Measurements from ENCODE around the gene MPL. TPM values are rescaled to one million over a fixed set of nuclear protein-coding genes. Genes with fewer than 3 reads are reported as not detected.

The MPL gene
- total and polyA plus RNA-seq, 2 of the 13 experiments (the other 11 are each of a cell fraction or from before 2014, with no cell fraction given), result not detected

DNA sequence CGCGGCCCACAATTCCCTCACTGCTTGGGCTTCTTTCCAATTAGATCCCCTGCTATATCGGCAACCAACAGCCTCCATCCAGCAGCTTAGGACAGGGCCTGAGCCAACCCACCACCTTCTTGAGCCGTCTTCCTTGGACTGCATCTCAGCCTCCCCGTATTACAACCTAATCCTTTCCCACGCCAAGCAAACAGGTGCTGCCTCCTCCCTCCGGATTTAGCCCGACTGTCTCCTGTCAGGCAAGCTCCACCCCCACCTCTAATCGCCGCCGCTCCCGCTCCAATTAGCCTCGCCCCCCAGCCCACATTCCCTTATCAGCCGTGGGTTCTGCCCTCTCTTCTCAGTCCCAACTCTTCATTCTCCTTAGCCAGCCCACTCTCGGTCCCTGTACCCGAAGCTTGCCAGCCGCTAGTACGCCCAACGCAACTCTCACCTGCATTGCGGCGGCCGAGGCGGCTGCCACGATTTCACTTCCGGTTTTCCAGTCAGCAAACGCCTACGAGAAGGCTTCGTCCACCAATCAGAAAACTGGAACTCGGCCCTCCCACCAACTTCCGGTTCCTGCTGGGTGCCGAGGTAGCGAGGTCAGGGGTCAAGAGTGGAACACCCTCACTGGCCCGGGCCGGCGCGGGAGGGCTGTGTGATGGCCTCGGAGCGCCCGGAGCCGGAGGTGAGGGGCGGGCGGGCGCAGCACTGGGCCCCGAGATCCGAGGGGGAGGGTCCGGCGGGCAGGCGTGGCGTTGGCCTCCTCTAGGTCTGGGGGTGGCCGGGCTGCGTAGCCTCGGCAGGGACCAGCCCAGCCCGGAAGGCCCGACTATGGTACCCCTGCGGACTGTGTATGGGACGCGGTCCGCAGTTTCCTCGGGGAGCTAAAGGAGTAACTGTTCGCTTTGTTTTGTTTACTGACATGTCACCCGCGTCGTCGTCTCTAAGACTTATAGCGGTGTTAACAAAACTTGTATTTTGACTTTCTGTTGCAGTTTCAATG is 52.0 kb downstream of the MPL start, which contains the start of the genes MED8 and SZT2 (continued):
- TF ChIP-seq, protein P1, sequence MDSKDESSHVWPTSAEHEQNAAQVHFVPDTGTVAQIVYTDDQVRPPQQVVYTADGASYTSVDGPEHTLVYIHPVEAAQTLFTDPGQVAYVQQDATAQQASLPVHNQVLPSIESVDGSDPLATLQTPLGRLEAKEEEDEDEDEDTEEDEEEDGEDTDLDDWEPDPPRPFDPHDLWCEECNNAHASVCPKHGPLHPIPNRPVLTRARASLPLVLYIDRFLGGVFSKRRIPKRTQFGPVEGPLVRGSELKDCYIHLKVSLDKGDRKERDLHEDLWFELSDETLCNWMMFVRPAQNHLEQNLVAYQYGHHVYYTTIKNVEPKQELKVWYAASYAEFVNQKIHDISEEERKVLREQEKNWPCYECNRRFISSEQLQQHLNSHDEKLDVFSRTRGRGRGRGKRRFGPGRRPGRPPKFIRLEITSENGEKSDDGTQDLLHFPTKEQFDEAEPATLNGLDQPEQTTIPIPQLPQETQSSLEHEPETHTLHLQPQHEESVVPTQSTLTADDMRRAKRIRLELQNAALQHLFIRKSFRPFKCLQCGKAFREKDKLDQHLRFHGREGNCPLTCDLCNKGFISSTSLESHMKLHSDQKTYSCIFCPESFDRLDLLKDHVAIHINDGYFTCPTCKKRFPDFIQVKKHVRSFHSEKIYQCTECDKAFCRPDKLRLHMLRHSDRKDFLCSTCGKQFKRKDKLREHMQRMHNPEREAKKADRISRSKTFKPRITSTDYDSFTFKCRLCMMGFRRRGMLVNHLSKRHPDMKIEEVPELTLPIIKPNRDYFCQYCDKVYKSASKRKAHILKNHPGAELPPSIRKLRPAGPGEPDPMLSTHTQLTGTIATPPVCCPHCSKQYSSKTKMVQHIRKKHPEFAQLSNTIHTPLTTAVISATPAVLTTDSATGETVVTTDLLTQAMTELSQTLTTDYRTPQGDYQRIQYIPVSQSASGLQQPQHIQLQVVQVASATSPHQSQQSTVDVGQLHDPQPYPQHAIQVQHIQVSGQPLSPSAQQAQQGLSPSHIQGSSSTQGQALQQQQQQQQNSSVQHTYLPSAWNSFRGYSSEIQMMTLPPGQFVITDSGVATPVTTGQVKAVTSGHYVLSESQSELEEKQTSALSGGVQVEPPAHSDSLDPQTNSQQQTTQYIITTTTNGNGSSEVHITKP (CRISPR knock-in tag; IDR thresholded peaks at IDR 0.05; ENCODE audit: low read depth), result no peak
- TF ChIP-seq RFX3 (CRISPR knock-in tag; IDR thresholded peaks at IDR 0.05) (no peak), JUNB (CRISPR knock-in tag; IDR thresholded peaks at IDR 0.05; ENCODE audit: borderline replicate concordance) (peak; percentile 47; the same call in 1 of the 2 replicates), CEBPG (CRISPR knock-in tag; IDR thresholded peaks at IDR 0.05) (peak; percentile 80), ELF4 (CRISPR knock-in tag; IDR thresholded peaks at IDR 0.05; ENCODE audit: borderline replicate concordance) (peak; percentile 93), FOXA3 (CRISPR knock-in tag; IDR thresholded peaks at IDR 0.05) (peak; percentile 37), ZIK1 (CRISPR knock-in tag; IDR thresholded peaks at IDR 0.05; ENCODE audit: borderline replicate concordance, low read depth) (no peak), ZSCAN20 (CRISPR knock-in tag; IDR thresholded peaks at IDR 0.05; ENCODE audit: borderline replicate concordance) (0 out of 2 replicates have a peak, but pooled peaks have one; percentile 52), PHB2 (IDR thresholded peaks at IDR 0.05; ENCODE audit: partially characterized antibody) (no peak), ZNF564 (CRISPR knock-in tag; IDR thresholded peaks at IDR 0.05) (peak; percentile 24; the same call in 1 of the 2 replicates), FOXK2 (IDR thresholded peaks at IDR 0.05) (no peak), FOXK1 (CRISPR knock-in tag; IDR thresholded peaks at IDR 0.05; ENCODE audit: borderline replicate concordance, low read depth) (no peak; the same call in 1 of the 2 replicates)
- TF ChIP-seq, protein P2, sequence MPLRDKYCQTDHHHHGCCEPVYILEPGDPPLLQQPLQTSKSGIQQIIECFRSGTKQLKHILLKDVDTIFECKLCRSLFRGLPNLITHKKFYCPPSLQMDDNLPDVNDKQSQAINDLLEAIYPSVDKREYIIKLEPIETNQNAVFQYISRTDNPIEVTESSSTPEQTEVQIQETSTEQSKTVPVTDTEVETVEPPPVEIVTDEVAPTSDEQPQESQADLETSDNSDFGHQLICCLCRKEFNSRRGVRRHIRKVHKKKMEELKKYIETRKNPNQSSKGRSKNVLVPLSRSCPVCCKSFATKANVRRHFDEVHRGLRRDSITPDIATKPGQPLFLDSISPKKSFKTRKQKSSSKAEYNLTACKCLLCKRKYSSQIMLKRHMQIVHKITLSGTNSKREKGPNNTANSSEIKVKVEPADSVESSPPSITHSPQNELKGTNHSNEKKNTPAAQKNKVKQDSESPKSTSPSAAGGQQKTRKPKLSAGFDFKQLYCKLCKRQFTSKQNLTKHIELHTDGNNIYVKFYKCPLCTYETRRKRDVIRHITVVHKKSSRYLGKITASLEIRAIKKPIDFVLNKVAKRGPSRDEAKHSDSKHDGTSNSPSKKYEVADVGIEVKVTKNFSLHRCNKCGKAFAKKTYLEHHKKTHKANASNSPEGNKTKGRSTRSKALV (CRISPR knock-in tag; IDR thresholded peaks at IDR 0.05), result 0 out of 2 replicates have a peak, but pooled peaks have one; percentile 11
- TF ChIP-seq, protein P3, sequence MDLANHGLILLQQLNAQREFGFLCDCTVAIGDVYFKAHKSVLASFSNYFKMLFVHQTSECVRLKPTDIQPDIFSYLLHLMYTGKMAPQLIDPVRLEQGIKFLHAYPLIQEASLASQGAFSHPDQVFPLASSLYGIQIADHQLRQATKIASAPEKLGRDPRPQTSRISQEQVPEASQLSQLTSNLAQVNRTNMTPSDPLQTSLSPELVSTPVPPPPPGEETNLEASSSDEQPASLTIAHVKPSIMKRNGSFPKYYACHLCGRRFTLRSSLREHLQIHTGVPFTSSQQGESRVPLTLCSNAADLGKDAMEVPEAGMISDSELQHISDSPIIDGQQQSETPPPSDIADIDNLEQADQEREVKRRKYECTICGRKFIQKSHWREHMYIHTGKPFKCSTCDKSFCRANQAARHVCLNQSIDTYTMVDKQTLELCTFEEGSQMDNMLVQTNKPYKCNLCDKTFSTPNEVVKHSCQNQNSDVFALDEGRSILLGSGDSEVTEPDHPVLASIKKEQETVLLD (CRISPR knock-in tag; IDR thresholded peaks at IDR 0.05; ENCODE audit: low read depth), result 0 out of 2 replicates have a peak, but pooled peaks have one; percentile 61
- TF ChIP-seq, protein P4, sequence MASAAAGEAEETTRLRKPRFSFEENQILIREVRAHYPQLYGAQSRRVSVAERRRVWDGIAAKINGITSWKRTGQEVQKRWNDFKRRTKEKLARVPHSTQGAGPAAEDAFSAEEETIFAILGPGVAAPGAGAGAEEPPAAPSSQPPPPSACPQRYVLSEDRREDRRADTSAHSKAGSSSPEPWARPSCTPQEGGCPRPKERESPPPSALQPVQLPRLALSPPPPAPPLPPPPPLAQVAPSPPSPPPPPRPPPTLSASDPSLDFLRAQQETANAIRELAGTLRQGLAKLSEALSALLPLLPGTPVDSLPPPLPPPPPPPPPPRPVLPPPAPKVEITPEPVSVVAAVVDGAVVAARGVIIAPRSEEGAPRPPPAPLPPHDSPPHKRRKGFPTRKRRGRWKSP (CRISPR knock-in tag; IDR thresholded peaks at IDR 0.05), result peak; percentile 74
- TF ChIP-seq, protein P5, sequence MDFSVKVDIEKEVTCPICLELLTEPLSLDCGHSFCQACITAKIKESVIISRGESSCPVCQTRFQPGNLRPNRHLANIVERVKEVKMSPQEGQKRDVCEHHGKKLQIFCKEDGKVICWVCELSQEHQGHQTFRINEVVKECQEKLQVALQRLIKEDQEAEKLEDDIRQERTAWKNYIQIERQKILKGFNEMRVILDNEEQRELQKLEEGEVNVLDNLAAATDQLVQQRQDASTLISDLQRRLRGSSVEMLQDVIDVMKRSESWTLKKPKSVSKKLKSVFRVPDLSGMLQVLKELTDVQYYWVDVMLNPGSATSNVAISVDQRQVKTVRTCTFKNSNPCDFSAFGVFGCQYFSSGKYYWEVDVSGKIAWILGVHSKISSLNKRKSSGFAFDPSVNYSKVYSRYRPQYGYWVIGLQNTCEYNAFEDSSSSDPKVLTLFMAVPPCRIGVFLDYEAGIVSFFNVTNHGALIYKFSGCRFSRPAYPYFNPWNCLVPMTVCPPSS (IDR thresholded peaks at IDR 0.05), result no peak

All from HepG2 (cell line).